MCF 10A (cell line): ENCODE data around the gene TINAG. TPM values are rescaled to one million over a fixed set of nuclear protein-coding genes. Genes with fewer than 3 reads are reported as not detected.

ENCODE experiments used
- BruUV-seq: library from RNA; stranded (reverse); fragments of 400-500 nt; replicated peaks from 2 replicates; lab custom pipeline; 2021; lab: Mats Ljungman, UMichigan
- CTCF ChIA-PET: fragments of 300-600 bp; sonication (Branson Sonifier 250); formaldehyde crosslinking; extraction: SDS; loops from one replicate; lab custom pipeline; 2021; ENCODE audit warnings: antibody characterized with exemption, inconsistent platforms; lab: Yijun Ruan, JAX
- POLR2A ChIA-PET: fragments of 300-600, 350-650 bp; sonication (Branson Sonifier 250); formaldehyde crosslinking; extraction: SDS; loops from one replicate; lab custom pipeline; 2020; ENCODE audit warnings: antibody characterized with exemption, inconsistent platforms; lab: Yijun Ruan, JAX
- DNase-seq: peaks from one replicate; pipeline ENCODE4 v3.0.0-alpha.2; 2018; ENCODE audit not compliant: unreplicated experiment
- H3K27ac Mint-ChIP-seq: one replicate; pipeline ENCODE4 v1.8.0; 2022; ENCODE audit warnings: mild to moderate bottlenecking, low read depth, mixed read lengths; ENCODE audit not compliant: unreplicated experiment
- H3K27me3 Mint-ChIP-seq: one replicate; pipeline ENCODE4 v1.8.0; 2022; ENCODE audit warnings: mixed read lengths; ENCODE audit not compliant: insufficient read depth, unreplicated experiment
- H3K36me3 Mint-ChIP-seq: one replicate; pipeline ENCODE4 v1.8.0; 2022; ENCODE audit warnings: mild to moderate bottlenecking, moderate library complexity, mixed read lengths; ENCODE audit not compliant: insufficient read depth, unreplicated experiment
- H3K4me1 Mint-ChIP-seq: one replicate; pipeline ENCODE4 v1.8.0; 2022; ENCODE audit warnings: mixed read lengths; ENCODE audit not compliant: insufficient read depth, unreplicated experiment
- H3K4me3 Mint-ChIP-seq: one replicate; pipeline ENCODE4 v1.8.0; 2022; ENCODE audit warnings: mild to moderate bottlenecking, moderate library complexity, mixed read lengths; ENCODE audit not compliant: unreplicated experiment
- H3K9me3 Mint-ChIP-seq: one replicate; pipeline ENCODE4 v1.8.0; 2022; ENCODE audit warnings: mixed read lengths; ENCODE audit not compliant: unreplicated experiment
- CTCF ChIP-seq: fragments of 200-600 bp; IDR thresholded peaks from one replicate; pipeline ENCODE4 v1.8.0; 2022; ENCODE audit warnings: antibody characterized with exemption, mild to moderate bottlenecking; ENCODE audit not compliant: unreplicated experiment
- intact Hi-C: fragments of 100-400 bp; cut with micrococcal nuclease; formaldehyde crosslinking; loops from 2 replicates; pipeline ENCODE4 v1.14.1; 2022
- total RNA-seq: library from RNA; stranded (reverse); gene quantifications from 2 replicates; pipeline ENCODE4 v1.2.3, GENCODE V29; 2022

The TINAG gene
- total RNA-seq, 1 experiment from 2014 or later, result not detected

DNA sequence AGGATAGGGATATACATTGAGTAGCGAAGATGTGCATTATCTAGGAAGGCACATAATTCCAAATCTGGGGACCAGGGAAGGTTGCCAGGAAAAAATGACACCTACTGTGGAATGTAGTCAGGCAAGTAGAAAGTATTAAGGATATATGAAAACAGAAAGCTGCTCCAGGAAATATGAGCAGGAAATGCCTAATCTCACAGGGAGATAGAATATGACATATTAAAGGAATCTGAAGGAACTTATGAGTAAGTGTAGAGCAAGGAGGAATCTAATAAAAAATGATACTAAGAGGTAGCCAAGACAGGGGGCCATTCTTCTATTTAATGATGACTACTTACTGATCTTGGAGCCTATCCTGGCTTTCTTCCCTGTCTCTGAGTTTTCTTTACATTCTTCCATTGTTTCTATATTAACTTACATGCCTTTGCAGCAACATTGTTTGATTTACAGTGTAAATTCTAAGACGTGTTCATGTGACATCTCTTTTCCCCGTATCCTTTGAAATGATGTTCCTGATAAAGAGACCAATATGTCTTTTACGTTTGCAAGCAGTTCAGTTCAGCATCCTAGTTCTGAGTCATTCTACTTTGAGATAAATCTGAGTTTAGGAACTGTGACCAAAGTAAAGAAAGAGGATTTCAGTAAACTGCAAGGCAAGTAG is 58.6 kb downstream of the TINAG start:
- Mint-ChIP-seq H3K36me3 (no peaks in the 10 kb centered on the region), H3K9me3 (no peaks in the 10 kb centered on the region), H3K4me3 (no peak overlapping the region), H3K27me3 (no peaks in the 10 kb centered on the region), H3K4me1 (peaks cover 7% of the 10 kb centered on the region), H3K27ac (no peak overlapping the region)
- TF ChIP-seq CTCF, result no peak
- intact Hi-C loops, result no loop called here
- BruUV-seq, result no TSS peak
- DNase-seq, result no peak
- POLR2A ChIA-PET, result no interaction called here
- CTCF ChIA-PET, result interaction anchor here (1.0 kb wide), 1 partner anchor 8 kb away, joined by 3 read pairs; no protein-coding TSS in a partner anchor

DNA sequence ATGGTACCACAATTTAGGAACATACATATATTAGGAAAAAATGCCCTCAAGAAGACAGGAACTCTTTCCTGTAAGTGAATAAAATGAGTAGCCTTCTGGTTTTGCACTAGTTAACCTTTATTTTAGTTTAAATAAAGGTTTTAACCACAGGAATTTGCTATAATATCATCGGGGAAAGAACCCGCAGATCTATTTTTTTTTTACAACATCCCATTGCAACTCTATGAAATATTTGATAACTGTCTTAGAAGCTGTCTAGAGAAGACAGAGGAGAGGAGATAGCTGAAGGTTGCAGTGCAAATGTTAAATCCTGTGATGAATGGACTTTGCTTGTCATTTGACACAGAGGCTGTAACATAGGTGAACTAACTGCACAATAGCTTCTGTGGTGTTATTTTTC is 69.5 kb downstream of the TINAG start:
- CTCF ChIA-PET, result no interaction called here
- H3K4me3 Mint-ChIP-seq, result no peak overlapping the region
- H3K27me3 Mint-ChIP-seq, result no peaks in the 10 kb centered on the region
- H3K9me3 Mint-ChIP-seq, result no peaks in the 10 kb centered on the region
- H3K4me1 Mint-ChIP-seq, result no peaks in the 10 kb centered on the region
- no peak overlapping the region for H3K27ac Mint-ChIP-seq
- no TSS peak for BruUV-seq
- POLR2A ChIA-PET, result interaction anchor here (0.6 kb wide), 1 partner anchor 35 kb away, joined by 3 read pairs; no protein-coding TSS in a partner anchor
- no peak for DNase-seq
- intact Hi-C loops, result no loop called here
- no peak for TF ChIP-seq CTCF
- H3K36me3 Mint-ChIP-seq, result no peaks in the 10 kb centered on the region

GRCh38 chr6:54386295-54386694 is 78.1 kb downstream of the TINAG start:
- Mint-ChIP-seq H3K27ac (no peak overlapping the region), H3K27me3 (no peaks in the 10 kb centered on the region), H3K4me1 (no peaks in the 10 kb centered on the region), H3K36me3 (no peaks in the 10 kb centered on the region), H3K9me3 (no peaks in the 10 kb centered on the region), H3K4me3 (no peak overlapping the region)
- TF ChIP-seq CTCF, result no peak
- DNase-seq, result no peak
- ChIA-PET CTCF (no interaction called here), POLR2A (no interaction called here)
- intact Hi-C loops, result no loop called here
- no TSS peak for BruUV-seq

GRCh38 chr6:54390362-54390761 is 82.1 kb downstream of the TINAG start:
- ChIA-PET POLR2A (interaction anchor here (0.6 kb wide), 1 partner anchor 324 kb away, joined by 4 read pairs; no protein-coding TSS in a partner anchor), CTCF (no interaction called here)
- no TSS peak for BruUV-seq
- H3K27me3 Mint-ChIP-seq, result no peaks in the 10 kb centered on the region
- H3K4me1 Mint-ChIP-seq, result no peaks in the 10 kb centered on the region
- H3K4me3 Mint-ChIP-seq, result no peak overlapping the region
- intact Hi-C loops, result no loop called here
- no peaks in the 10 kb centered on the region for H3K36me3 Mint-ChIP-seq
- no peak overlapping the region for H3K27ac Mint-ChIP-seq
- no peak for TF ChIP-seq CTCF
- no peaks in the 10 kb centered on the region for H3K9me3 Mint-ChIP-seq
- DNase-seq, result no peak
